Hepatocyte (in vitro differentiated cells): Measurements from ENCODE around the gene USP10.

Source experiments
- CTCF ChIP-seq: fragments of 200-600 bp; sonication (generic); IDR thresholded peaks from 2 replicates; pipeline ENCODE4 v1.5.1; 2016; ENCODE audit warnings: antibody characterized with exemption, mild to moderate bottlenecking; ENCODE audit not compliant: poor library complexity
- EZH2 ChIP-seq: fragments of 200-600 bp; sonication (generic); IDR thresholded peaks from 2 replicates; pipeline ENCODE4 v1.6.1; 2016; ENCODE audit warnings: antibody characterized with exemption, mild to moderate bottlenecking, borderline replicate concordance

- TF ChIP-seq EZH2 (no peak), CTCF (no peak)
These were observed 95.7 kb downstream of the USP10 start for GRCh38 chr16:84795329-84796053.
